HFFc6 (cell line): Measurements from ENCODE around the gene LAMA2. TPM values are rescaled to one million over a fixed set of nuclear protein-coding genes. Genes with fewer than 3 reads are reported as not detected.

Source experiments
- DNase-seq: peaks from one replicate; pipeline ENCODE4 v3.0.0-alpha.2; 2018
- H3K27ac Mint-ChIP-seq: 2 replicates; pipeline ENCODE4 v1.8.0; 2020; ENCODE audit warnings: mild to moderate bottlenecking, mixed read lengths
- H3K27me3 Mint-ChIP-seq: 2 replicates; pipeline ENCODE4 v1.8.0; 2021; ENCODE audit warnings: mild to moderate bottlenecking, moderate library complexity, mixed read lengths; ENCODE audit not compliant: insufficient read depth
- H3K36me3 Mint-ChIP-seq: 2 replicates; pipeline ENCODE4 v1.8.0; 2021; ENCODE audit warnings: low read depth, mixed read lengths
- H3K4me1 Mint-ChIP-seq: 2 replicates; pipeline ENCODE4 v1.8.0; 2020; ENCODE audit warnings: low read depth, mixed read lengths
- H3K4me3 Mint-ChIP-seq: 2 replicates; pipeline ENCODE4 v1.8.0; 2020; ENCODE audit warnings: mild to moderate bottlenecking, moderate library complexity, mixed read lengths
- H3K9me3 Mint-ChIP-seq: 2 replicates; pipeline ENCODE4 v1.8.0; 2020; ENCODE audit warnings: mild to moderate bottlenecking, mixed read lengths
- total RNA-seq, 6 experiments: library from RNA; stranded (reverse); fragmentation: NEBNext Ultra II Directional; extraction: Animal tissue kit (Norgen Biotek cat#: 25700); gene quantifications; 2 replicates in 1 of 6; 3 replicates in 5 of 6; pipeline ENCODE4 v1.2.3, GENCODE V29; 2021
- TF ChIP-seq, protein P1 (sequence below): fragments of 200-600 bp; sonication (generic); IDR thresholded peaks from 2 replicates; pipeline ENCODE4 v1.5.0; 2021; ENCODE audit warnings: antibody characterized with exemption, mild to moderate bottlenecking

LAMA2 gene
- total RNA-seq, 6 experiments from 2014 or later: 8.2 to 14.3 (median 10.5) TPM

DNA sequence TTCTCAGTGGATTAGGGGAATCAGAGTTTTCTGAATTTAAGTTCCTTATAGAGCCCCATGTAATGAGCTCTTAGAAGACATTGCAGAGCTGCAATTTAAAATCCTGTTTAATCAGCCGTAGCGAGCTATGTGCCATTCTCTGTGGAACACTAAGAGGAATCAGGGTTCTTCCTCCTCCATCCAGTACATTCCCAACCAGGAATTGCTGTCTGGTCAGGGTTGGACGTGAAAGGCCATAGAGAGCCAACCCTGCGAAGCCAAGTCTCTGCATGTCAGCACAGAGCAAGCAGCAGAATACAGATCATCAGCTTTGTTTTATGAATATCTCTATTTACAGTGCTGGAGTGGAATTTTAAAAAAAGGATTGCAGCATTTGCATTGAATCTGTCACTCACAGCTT lies 366.0 kb downstream of the LAMA2 start:
- Mint-ChIP-seq H3K4me1 (peaks cover 24% of the 10 kb centered on the region), H3K27ac (no peak overlapping the region), H3K27me3 (no peaks in the 10 kb centered on the region), H3K36me3 (no peaks in the 10 kb centered on the region), H3K9me3 (no peaks in the 10 kb centered on the region), H3K4me3 (no peak overlapping the region)
- no peak for DNase-seq
- TF ChIP-seq, protein P1, sequence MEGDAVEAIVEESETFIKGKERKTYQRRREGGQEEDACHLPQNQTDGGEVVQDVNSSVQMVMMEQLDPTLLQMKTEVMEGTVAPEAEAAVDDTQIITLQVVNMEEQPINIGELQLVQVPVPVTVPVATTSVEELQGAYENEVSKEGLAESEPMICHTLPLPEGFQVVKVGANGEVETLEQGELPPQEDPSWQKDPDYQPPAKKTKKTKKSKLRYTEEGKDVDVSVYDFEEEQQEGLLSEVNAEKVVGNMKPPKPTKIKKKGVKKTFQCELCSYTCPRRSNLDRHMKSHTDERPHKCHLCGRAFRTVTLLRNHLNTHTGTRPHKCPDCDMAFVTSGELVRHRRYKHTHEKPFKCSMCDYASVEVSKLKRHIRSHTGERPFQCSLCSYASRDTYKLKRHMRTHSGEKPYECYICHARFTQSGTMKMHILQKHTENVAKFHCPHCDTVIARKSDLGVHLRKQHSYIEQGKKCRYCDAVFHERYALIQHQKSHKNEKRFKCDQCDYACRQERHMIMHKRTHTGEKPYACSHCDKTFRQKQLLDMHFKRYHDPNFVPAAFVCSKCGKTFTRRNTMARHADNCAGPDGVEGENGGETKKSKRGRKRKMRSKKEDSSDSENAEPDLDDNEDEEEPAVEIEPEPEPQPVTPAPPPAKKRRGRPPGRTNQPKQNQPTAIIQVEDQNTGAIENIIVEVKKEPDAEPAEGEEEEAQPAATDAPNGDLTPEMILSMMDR: no peak

DNA sequence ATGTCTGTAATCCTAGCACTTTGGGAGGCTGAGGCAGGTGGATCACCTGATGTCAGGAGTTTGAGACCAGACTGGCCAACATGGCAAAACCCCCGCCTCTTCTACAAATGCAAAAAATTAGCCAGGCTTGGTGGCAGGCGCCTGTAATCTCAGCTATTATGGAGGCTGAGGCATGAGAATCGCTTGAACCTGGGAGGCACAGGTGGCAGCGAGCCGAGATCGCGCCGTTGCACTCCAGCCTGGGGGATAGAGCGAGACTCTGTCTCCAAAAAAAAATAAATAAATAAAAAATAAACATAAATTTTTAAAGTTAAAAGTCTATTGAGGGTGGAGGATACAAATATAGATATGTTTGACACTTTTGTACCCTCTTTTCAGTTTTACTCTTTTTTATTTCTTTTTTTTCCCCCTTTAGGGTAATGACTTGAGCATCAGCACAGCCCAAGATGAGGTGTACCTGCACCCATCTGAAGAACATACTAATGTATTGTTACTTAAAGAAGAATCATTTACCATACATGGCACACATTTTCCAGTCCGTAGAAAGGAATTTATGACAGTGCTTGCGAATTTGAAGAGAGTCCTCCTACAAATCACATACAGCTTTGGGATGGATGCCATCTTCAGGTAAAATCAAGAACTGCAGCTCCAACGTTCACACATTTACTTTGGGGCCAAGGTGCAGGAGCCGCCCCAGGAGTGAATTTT lies 368.9 kb downstream of the LAMA2 start:
- no peaks in the 10 kb centered on the region for H3K27me3 Mint-ChIP-seq

GRCh38 chr6:129252377-129253071 lies 369.6 kb downstream of the LAMA2 start:
- Mint-ChIP-seq H3K4me3 (peak overlapping the region; percentile 32; the same call in 1 of the 2 replicates), H3K4me1 (peaks cover 19% of the 10 kb centered on the region), H3K27ac (no peak overlapping the region), H3K36me3 (no peaks in the 10 kb centered on the region), H3K9me3 (no peaks in the 10 kb centered on the region), H3K27me3 (no peaks in the 10 kb centered on the region)
- TF ChIP-seq, protein P1: peak; percentile 29
- DNase-seq: peak; percentile 4

More for the DNA sequence above, 368.9 kb downstream of the LAMA2 start:
- Mint-ChIP-seq H3K9me3 (no peaks in the 10 kb centered on the region), H3K4me3 (peak overlapping the region; percentile 32; the same call in 1 of the 2 replicates), H3K36me3 (no peaks in the 10 kb centered on the region), H3K27ac (no peak overlapping the region), H3K4me1 (peaks cover 18% of the 10 kb centered on the region)
- peak; percentile 68 for DNase-seq
- TF ChIP-seq, protein P1: peak; percentile 96

- TF ChIP-seq, protein P1: no peak
- H3K9me3 Mint-ChIP-seq: no peaks in the 10 kb centered on the region
- no peak overlapping the region for H3K27ac Mint-ChIP-seq
- DNase-seq: no peak
- no peaks in the 10 kb centered on the region for H3K36me3 Mint-ChIP-seq
- no peak overlapping the region for H3K4me3 Mint-ChIP-seq
- H3K4me1 Mint-ChIP-seq: peaks cover 26% of the 10 kb centered on the region
- no peaks in the 10 kb centered on the region for H3K27me3 Mint-ChIP-seq
These were observed 370.3 kb downstream of the LAMA2 start for GRCh38 chr6:129253242-129253641.

DNA sequence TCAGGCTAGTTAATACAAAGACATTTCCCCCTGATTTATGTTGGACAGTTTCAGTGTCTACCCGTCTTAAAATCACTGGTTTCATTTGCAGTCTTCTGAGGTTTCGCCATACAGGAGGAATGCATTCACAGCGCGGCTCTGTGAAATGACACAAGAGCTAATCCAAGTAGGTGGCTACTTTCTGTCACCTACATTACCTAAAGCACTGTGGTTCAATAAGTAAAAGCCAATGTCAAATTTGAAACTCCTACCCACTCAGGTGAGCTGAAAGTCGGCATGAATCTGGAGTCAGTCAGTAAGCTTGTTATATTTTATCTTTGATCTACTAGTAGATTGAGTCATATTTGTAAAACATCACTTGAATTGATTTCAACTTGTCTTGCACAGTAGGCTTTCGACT lies 370.8 kb downstream of the LAMA2 start:
- H3K27me3 Mint-ChIP-seq: no peaks in the 10 kb centered on the region
- H3K9me3 Mint-ChIP-seq: no peaks in the 10 kb centered on the region
- no peaks in the 10 kb centered on the region for H3K36me3 Mint-ChIP-seq
- H3K27ac Mint-ChIP-seq: no peak overlapping the region
- H3K4me3 Mint-ChIP-seq: no peak overlapping the region
- H3K4me1 Mint-ChIP-seq: peaks cover 30% of the 10 kb centered on the region
- TF ChIP-seq, protein P1: no peak
- DNase-seq: no peak
